Ishikawa (cell line): ENCODE data around the gene PTCH1.

Experiments
- CEBPB ChIP-seq: IDR thresholded peaks from 2 replicates; pipeline ENCODE4 v1.6.1; 2012
- CREB1 ChIP-seq: IDR thresholded peaks from 2 replicates; pipeline ENCODE4 v1.6.1; 2012; ENCODE audit warnings: low read depth
- EGR1 ChIP-seq: IDR thresholded peaks from 2 replicates; pipeline ENCODE4 v1.6.1; 2012
- EP300 ChIP-seq: IDR thresholded peaks from 2 replicates; pipeline ENCODE4 v1.6.1; 2012; ENCODE audit warnings: borderline replicate concordance
- FOXM1 ChIP-seq: IDR thresholded peaks from 2 replicates; pipeline ENCODE4 v1.6.1; 2012; ENCODE audit warnings: low read depth, borderline replicate concordance
- MAX ChIP-seq: IDR thresholded peaks from 2 replicates; pipeline ENCODE4 v1.6.1; 2012
- NFIC ChIP-seq: IDR thresholded peaks from 2 replicates; pipeline ENCODE4 v1.6.1; 2012
- RAD21 ChIP-seq: IDR thresholded peaks from 2 replicates; pipeline ENCODE4 v1.6.1; 2012; ENCODE audit warnings: low read depth
- REST ChIP-seq: IDR thresholded peaks from 2 replicates; pipeline ENCODE4 v1.6.1; 2012; ENCODE audit warnings: low read depth, mild to moderate bottlenecking
- TAF1 ChIP-seq: IDR thresholded peaks from 2 replicates; pipeline ENCODE4 v1.6.1; 2012; ENCODE audit warnings: low read depth, mild to moderate bottlenecking
- TCF12 ChIP-seq: IDR thresholded peaks from 2 replicates; pipeline ENCODE4 v1.6.1; 2012; ENCODE audit warnings: low read depth
- TEAD4 ChIP-seq: IDR thresholded peaks from 2 replicates; pipeline ENCODE4 v1.6.1; 2012
- USF1 ChIP-seq: IDR thresholded peaks from 2 replicates; pipeline ENCODE4 v1.6.1; 2012
- YY1 ChIP-seq: IDR thresholded peaks from 2 replicates; pipeline ENCODE4 v1.6.1; 2012; ENCODE audit warnings: low read depth
- ZBTB7A ChIP-seq: IDR thresholded peaks from 2 replicates; pipeline ENCODE4 v1.6.1; 2012; ENCODE audit warnings: low read depth

PTCH1 gene

GRCh38 chr9:95460518-95461164 lies 56.1 kb downstream of the PTCH1 start:
- TF ChIP-seq TAF1, result no peak
- no peak for TF ChIP-seq EP300
- no peak for TF ChIP-seq CEBPB
- TF ChIP-seq EGR1, result no peak

- TF ChIP-seq EP300, result no peak
- TF ChIP-seq CREB1, result no peak
- TF ChIP-seq TEAD4, result no peak
- no peak for TF ChIP-seq TAF1
- no peak for TF ChIP-seq RAD21
- TF ChIP-seq FOXM1, result no peak
- TF ChIP-seq MAX, result no peak
- TF ChIP-seq TCF12, result no peak
- TF ChIP-seq YY1, result no peak
- no peak for TF ChIP-seq ZBTB7A
- TF ChIP-seq NFIC, result no peak
- TF ChIP-seq EGR1, result no peak
- TF ChIP-seq REST, result no peak
- no peak for TF ChIP-seq CEBPB
- TF ChIP-seq USF1, result no peak
These were observed 56.8 kb downstream of the PTCH1 start for GRCh38 chr9:95459851-95460517.

GRCh38 chr9:95459178-95459577 lies 57.6 kb downstream of the PTCH1 start:
- TF ChIP-seq YY1 (no peak), EGR1 (no peak), TAF1 (no peak), USF1 (no peak), TCF12 (no peak), NFIC (no peak), CEBPB (no peak), REST (no peak), EP300 (no peak), TEAD4 (no peak), CREB1 (no peak), RAD21 (no peak), MAX (no peak), FOXM1 (no peak), ZBTB7A (no peak)

GRCh38 chr9:95458666-95459065 lies 58.1 kb downstream of the PTCH1 start:
- TF ChIP-seq CREB1 (no peak), EP300 (no peak), MAX (no peak), TAF1 (no peak), TEAD4 (no peak), NFIC (no peak), ZBTB7A (no peak), FOXM1 (no peak), CEBPB (no peak), REST (no peak), USF1 (no peak)
